Activated T-cell treated with anti-CD3 and anti-CD28 coated beads, Interleukin-2, amount 50 U/mL, for 24 hours (primary cell): ENCODE measurements around the gene WNT11.

Source experiments
- DNase-seq: peaks from one replicate; pipeline ENCODE4 v3.0.0-alpha.2; 2020
- H3K27ac Mint-ChIP-seq: 2 replicates; pipeline ENCODE4 v1.8.0; 2020; ENCODE audit warnings: mild to moderate bottlenecking, mixed read lengths
- H3K27me3 Mint-ChIP-seq: 2 replicates; pipeline ENCODE4 v1.8.0; 2020; ENCODE audit warnings: mixed read lengths
- H3K36me3 Mint-ChIP-seq: 2 replicates; pipeline ENCODE4 v1.8.0; 2020; ENCODE audit warnings: low read depth, mixed read lengths
- H3K4me1 Mint-ChIP-seq: 2 replicates; pipeline ENCODE4 v1.8.0; 2020; ENCODE audit warnings: low read depth, mixed read lengths
- H3K4me3 Mint-ChIP-seq: 2 replicates; pipeline ENCODE4 v1.8.0; 2020; ENCODE audit warnings: mild to moderate bottlenecking, moderate library complexity, mixed read lengths
- H3K9me3 Mint-ChIP-seq: 2 replicates; pipeline ENCODE4 v1.8.0; 2020; ENCODE audit warnings: mixed read lengths

WNT11 gene

GRCh38 chr11:76233196-76233921 lies 27.1 kb upstream of the WNT11 start:
- Mint-ChIP-seq H3K27me3 (no peaks in the 10 kb centered on the region), H3K4me3 (peak overlapping the region; percentile 28), H3K36me3 (peaks cover 9% of the 10 kb centered on the region), H3K9me3 (no peaks in the 10 kb centered on the region), H3K27ac (no peak overlapping the region), H3K4me1 (peaks cover 58% of the 10 kb centered on the region)
- DNase-seq, result no peak

- Mint-ChIP-seq H3K4me3 (no peak overlapping the region), H3K27ac (peak overlapping the region; percentile 61), H3K9me3 (no peaks in the 10 kb centered on the region), H3K27me3 (no peaks in the 10 kb centered on the region), H3K36me3 (peaks cover 9% of the 10 kb centered on the region), H3K4me1 (peaks cover 58% of the 10 kb centered on the region)
- DNase-seq, result peak; percentile 53
Measured at GRCh38 chr11:76232026-76232665, 25.8 kb upstream of the WNT11 start.

- no peak overlapping the region for H3K27ac Mint-ChIP-seq
- H3K4me1 Mint-ChIP-seq, result peaks cover 54% of the 10 kb centered on the region
- H3K27me3 Mint-ChIP-seq, result no peaks in the 10 kb centered on the region
- no peaks in the 10 kb centered on the region for H3K9me3 Mint-ChIP-seq
- no peak overlapping the region for H3K4me3 Mint-ChIP-seq
- DNase-seq, result no peak
- H3K36me3 Mint-ChIP-seq, result peaks cover 9% of the 10 kb centered on the region
Measured at GRCh38 chr11:76231121-76231738, 24.9 kb upstream of the WNT11 start.

- no peak overlapping the region for H3K4me3 Mint-ChIP-seq
- no peaks in the 10 kb centered on the region for H3K27me3 Mint-ChIP-seq
- DNase-seq, result no peak
- no peak overlapping the region for H3K27ac Mint-ChIP-seq
- H3K9me3 Mint-ChIP-seq, result no peaks in the 10 kb centered on the region
- peaks cover 45% of the 10 kb centered on the region for H3K4me1 Mint-ChIP-seq
- peaks cover 3% of the 10 kb centered on the region for H3K36me3 Mint-ChIP-seq
Measured at GRCh38 chr11:76230392-76230791, 24.1 kb upstream of the WNT11 start.

- H3K27me3 Mint-ChIP-seq, result no peaks in the 10 kb centered on the region
Measured at GRCh38 chr11:76229690-76230240, 23.5 kb upstream of the WNT11 start.

GRCh38 chr11:76228875-76229149 lies 22.5 kb upstream of the WNT11 start:
- DNase-seq, result no peak
- Mint-ChIP-seq H3K36me3 (no peaks in the 10 kb centered on the region), H3K4me1 (peaks cover 29% of the 10 kb centered on the region), H3K27me3 (no peaks in the 10 kb centered on the region), H3K27ac (no peak overlapping the region), H3K9me3 (no peaks in the 10 kb centered on the region), H3K4me3 (no peak overlapping the region)

More at GRCh38 chr11:76229690-76230240, 23.5 kb upstream of the WNT11 start:
- Mint-ChIP-seq H3K4me3 (no peak overlapping the region), H3K9me3 (no peaks in the 10 kb centered on the region), H3K4me1 (peaks cover 39% of the 10 kb centered on the region), H3K27ac (no peak overlapping the region), H3K36me3 (no peaks in the 10 kb centered on the region)
- DNase-seq, result no peak

- Mint-ChIP-seq H3K9me3 (no peaks in the 10 kb centered on the region), H3K27me3 (no peaks in the 10 kb centered on the region), H3K4me3 (no peak overlapping the region), H3K27ac (no peak overlapping the region), H3K4me1 (peaks cover 24% of the 10 kb centered on the region), H3K36me3 (no peaks in the 10 kb centered on the region)
- no peak for DNase-seq
Measured at GRCh38 chr11:76228071-76228874, 22.0 kb upstream of the WNT11 start.

- H3K27ac Mint-ChIP-seq, result no peak overlapping the region
- H3K36me3 Mint-ChIP-seq, result no peaks in the 10 kb centered on the region
- no peak for DNase-seq
- no peak overlapping the region for H3K4me3 Mint-ChIP-seq
- peaks cover 9% of the 10 kb centered on the region for H3K4me1 Mint-ChIP-seq
- no peaks in the 10 kb centered on the region for H3K27me3 Mint-ChIP-seq
- no peaks in the 10 kb centered on the region for H3K9me3 Mint-ChIP-seq
Measured at GRCh38 chr11:76226626-76227025, 20.3 kb upstream of the WNT11 start.

GRCh38 chr11:76225122-76225611 lies 18.9 kb upstream of the WNT11 start:
- no peak for DNase-seq
- H3K27me3 Mint-ChIP-seq, result peaks cover under 1% of the 10 kb centered on the region
- no peak overlapping the region for H3K27ac Mint-ChIP-seq
- H3K36me3 Mint-ChIP-seq, result no peaks in the 10 kb centered on the region
- H3K4me3 Mint-ChIP-seq, result no peak overlapping the region
- no peaks in the 10 kb centered on the region for H3K9me3 Mint-ChIP-seq
- H3K4me1 Mint-ChIP-seq, result no peaks in the 10 kb centered on the region

GRCh38 chr11:76224461-76225121 lies 18.3 kb upstream of the WNT11 start:
- Mint-ChIP-seq H3K4me1 (no peaks in the 10 kb centered on the region), H3K4me3 (no peak overlapping the region), H3K27ac (no peak overlapping the region), H3K9me3 (no peaks in the 10 kb centered on the region), H3K36me3 (no peaks in the 10 kb centered on the region), H3K27me3 (peaks cover 4% of the 10 kb centered on the region)
- DNase-seq, result no peak

GRCh38 chr11:76221365-76221764 lies 15.1 kb upstream of the WNT11 start:
- H3K27ac Mint-ChIP-seq, result no peak overlapping the region
- peaks cover 4% of the 10 kb centered on the region for H3K27me3 Mint-ChIP-seq
- no peaks in the 10 kb centered on the region for H3K36me3 Mint-ChIP-seq
- H3K9me3 Mint-ChIP-seq, result no peaks in the 10 kb centered on the region
- no peaks in the 10 kb centered on the region for H3K4me1 Mint-ChIP-seq
- H3K4me3 Mint-ChIP-seq, result no peak overlapping the region
- no peak for DNase-seq

GRCh38 chr11:76219243-76219642 lies 12.9 kb upstream of the WNT11 start:
- H3K4me1 Mint-ChIP-seq, result no peaks in the 10 kb centered on the region
- no peaks in the 10 kb centered on the region for H3K36me3 Mint-ChIP-seq
- no peak overlapping the region for H3K4me3 Mint-ChIP-seq
- H3K27ac Mint-ChIP-seq, result no peak overlapping the region
- DNase-seq, result no peak
- H3K27me3 Mint-ChIP-seq, result peaks cover 4% of the 10 kb centered on the region
- no peaks in the 10 kb centered on the region for H3K9me3 Mint-ChIP-seq

GRCh38 chr11:76218449-76219178 lies 12.3 kb upstream of the WNT11 start:
- H3K9me3 Mint-ChIP-seq, result no peaks in the 10 kb centered on the region
- no peak for DNase-seq

More at GRCh38 chr11:76218449-76219178, 12.3 kb upstream of the WNT11 start:
- no peak overlapping the region for H3K4me3 Mint-ChIP-seq
- no peaks in the 10 kb centered on the region for H3K4me1 Mint-ChIP-seq
- no peak overlapping the region for H3K27ac Mint-ChIP-seq
- peaks cover 4% of the 10 kb centered on the region for H3K27me3 Mint-ChIP-seq
- H3K36me3 Mint-ChIP-seq, result no peaks in the 10 kb centered on the region
